ENCODE measurements around the gene TOR1A. TPM values are rescaled to one million over a fixed set of nuclear protein-coding genes. Genes with fewer than 3 reads are reported as not detected.

Gene TOR1A
- total RNA-seq, 4 donors from 2014 or later = 26.3 to 44.7 (median 37.7) TPM

- no peak overlapping the region for H3K4me3 ChIP-seq (ENCODE audit: low read depth, poor library complexity, severe bottlenecking)
- WGBS, 2 donors = 78 to 79% methylated on average over 5 of the region's 5 CpGs
- TF ChIP-seq CTCF (IDR thresholded peaks at IDR 0.05) (no peak), POLR2A (IDR thresholded peaks at IDR 0.05) (no peak)
- intact Hi-C loops (cut with DNase I; ENCODE audit: low total_unique reads) = loop anchor here (10.0 kb wide), 1 partner anchor 635 kb away; no protein-coding TSS in a partner anchor
- no peak for DNase-seq (ENCODE audit: low spot score in 2 of 2)
Measured at GRCh38 chr9:129769669-129770068, 54.3 kb downstream of the TOR1A start.

GRCh38 chr9:129768486-129768885 is 55.5 kb downstream of the TOR1A start:
- intact Hi-C loops (cut with DNase I; ENCODE audit: low total_unique reads) = no loop called here
- no peak overlapping the region for H3K4me3 ChIP-seq (ENCODE audit: low read depth, poor library complexity, severe bottlenecking)
- TF ChIP-seq POLR2A (IDR thresholded peaks at IDR 0.05) (no peak), CTCF (IDR thresholded peaks at IDR 0.05) (no peak)
- 96 to 97% methylated on average over 6 of the region's 6 CpGs for WGBS, 2 donors
- no peak for DNase-seq (ENCODE audit: low spot score in 2 of 2)

- TF ChIP-seq POLR2A (IDR thresholded peaks at IDR 0.05) = no peak
- no peak for TF ChIP-seq CTCF (IDR thresholded peaks at IDR 0.05)
- WGBS, 2 donors = 92 to 95% methylated on average over 4 of the region's 4 CpGs
- no peak overlapping the region for H3K4me3 ChIP-seq (ENCODE audit: low read depth, poor library complexity, severe bottlenecking)
- no peak for DNase-seq (ENCODE audit: low spot score in 2 of 2)
- intact Hi-C loops (cut with DNase I; ENCODE audit: low total_unique reads) = no loop called here
Measured at GRCh38 chr9:129765764-129766317, 58.1 kb downstream of the TOR1A start.

GRCh38 chr9:129762985-129763926 is 60.7 kb downstream of the TOR1A start:
- intact Hi-C loops (cut with DNase I; ENCODE audit: low total_unique reads) = no loop called here
- TF ChIP-seq POLR2A (IDR thresholded peaks at IDR 0.05) = no peak
- TF ChIP-seq CTCF (IDR thresholded peaks at IDR 0.05) = no peak
- 64 to 70% methylated on average over 13 of the region's 13 CpGs for WGBS, 2 donors
- no peak overlapping the region for H3K4me3 ChIP-seq (ENCODE audit: low read depth, poor library complexity, severe bottlenecking)
- no peak for DNase-seq (ENCODE audit: low spot score in 2 of 2)

Small RNA genes within 50 kb of the gene (microRNA-seq; reads per million reads assigned to microRNA genes)
- 0.57 to 1.4 reads per million in 2 donors for gene MIR6855 (ENCODE audit: borderline number of aligned reads in 1 of 2, borderline replicate concordance in 2 of 2)

Other genes starting within 250 kb of the TOR1A start
- gene C9orf50, start 203.0 kb downstream of the TOR1A start, total RNA-seq = not detected
- gene NTMT1, start 198.0 kb downstream of the TOR1A start, total RNA-seq = 10 to 100 TPM; 19.7 to 31.0 (median 25.7) TPM
- 10 to 100 TPM; 33.0 to 46.9 (median 40.1) TPM for gene ASB6, start 182.0 kb downstream of the TOR1A start, total RNA-seq
- 10 to 100 TPM; 10.7 to 24.1 (median 16.6) TPM for gene PRRX2, start 158.5 kb downstream of the TOR1A start, total RNA-seq
- 10 to 100 TPM; 14.4 to 28.7 (median 23.2) TPM for gene PTGES, start 71.1 kb downstream of the TOR1A start, total RNA-seq
- 10 to 100 TPM; 17.0 to 31.0 (median 22.7) TPM for gene TOR1B, start 21.0 kb downstream of the TOR1A start, total RNA-seq
- 100 to 1,000 TPM in 1 of 4 donors, 10 to 100 TPM in 3; 56.3 to 105 (median 61.3) TPM for gene C9orf78, start 11.1 kb upstream of the TOR1A start, total RNA-seq
- 10 to 100 TPM; 20.7 to 39.7 (median 36.1) TPM for gene USP20, start 11.3 kb upstream of the TOR1A start, total RNA-seq
- gene FNBP1, start 219.1 kb upstream of the TOR1A start, total RNA-seq = 10 to 100 TPM; 29.7 to 62.3 (median 40.0) TPM
- 10 to 100 TPM; 28.1 to 34.5 (median 32.9) TPM for gene GPR107, start 229.8 kb upstream of the TOR1A start, total RNA-seq

All from lower leg skin (tissue), 4 donors.